ENCODE results near the gene LRRN3. TPM values are rescaled to one million over a fixed set of nuclear protein-coding genes. Genes with fewer than 3 reads are reported as not detected.

The LRRN3 gene
- total and polyA plus RNA-seq, 2 of the 4 experiments (the other 2 are of a cell fraction), result 6.9 to 15.2 TPM

GRCh38 chr7:111150709-111151108 lies 59.8 kb downstream of the LRRN3 start:
- no peak overlapping the region for H4K8ac ChIP-seq (ENCODE audit: low read depth in 2 of 2, low read length in 2 of 2)
- H2BK5ac ChIP-seq (ENCODE audit: low read depth, low read length, poor library complexity, severe bottlenecking), result no peak overlapping the region
- no peak overlapping the region for H3K23ac ChIP-seq (ENCODE audit: low read depth, low read length)
- no peak overlapping the region for H3K56ac ChIP-seq (ENCODE audit: extremely low read depth, insufficient read depth, low read length)
- no peak for DNase-seq
- in situ Hi-C loops (cut with MboI; ENCODE audit: low sequenced_read_pairs), result no loop called here
- ATAC-seq (ENCODE audit: low read depth), result no peak
- ChIA-PET POLR2A (ENCODE audit: unreplicated experiment) (no interaction called here), CTCF (interaction anchor here (1.4 kb wide), 1 partner anchor 14 kb away, joined by 4 read pairs; no protein-coding TSS in a partner anchor)
- H3K4ac ChIP-seq (ENCODE audit: low read depth, low read length), result no peak overlapping the region
- H2BK20ac ChIP-seq (ENCODE audit: low read depth, low read length), result no peak overlapping the region
- H2BK15ac ChIP-seq (ENCODE audit: low read depth, low read length), result no peak overlapping the region
- TF ChIP-seq CHD1 (IDR thresholded peaks at IDR 0.05; ENCODE audit: low read depth, low read length), result no peak
- no peaks in the 10 kb centered on the region for H3K9me3 ChIP-seq (ENCODE audit: control insufficient read depth, insufficient read depth, low read length)
- WGBS, 2 experiments (ENCODE audit: extremely low coverage in 2 of 2, insufficient read length in 1 of 2), result no CpG with 5 or more reads among the region's 1 CpG
- intact Hi-C loops (cut with micrococcal nuclease), result no loop called here
- no peaks in the 10 kb centered on the region for H3K36me3 ChIP-seq (ENCODE audit: control insufficient read depth, insufficient read depth, low read length)
- H3K4me3 ChIP-seq (ENCODE audit: insufficient read depth, low read depth, low read length), result no peak overlapping the region
- no TSS peak for BruUV-seq (replicated peaks)
- no peak overlapping the region for H4K5ac ChIP-seq (ENCODE audit: low read depth, low read length)
- H3K14ac ChIP-seq (replicated peaks; ENCODE audit: low read depth, low read length), result no peak overlapping the region
- H3K27me3 ChIP-seq (ENCODE audit: control insufficient read depth, insufficient read depth, low read length), result no peaks in the 10 kb centered on the region
- no peak overlapping the region for H2AK5ac ChIP-seq (ENCODE audit: low read depth, low read length)
- no peak overlapping the region for H3K9ac ChIP-seq (ENCODE audit: low read depth, low read length)
- no peak overlapping the region for H2AK9ac ChIP-seq (replicated peaks; ENCODE audit: low read depth, low read length, poor library complexity)
- H3K27ac ChIP-seq (ENCODE audit: insufficient read depth, low read length), result no peak overlapping the region
- no peak overlapping the region for H4K91ac ChIP-seq (ENCODE audit: insufficient read depth, low read depth, low read length)
- dilution Hi-C loops (cut with HindIII; ENCODE audit: low sequenced_read_pairs, unreplicated experiment), result no loop called here
- no peaks in the 10 kb centered on the region for H4K20me1 ChIP-seq (ENCODE audit: insufficient read depth, low read length)
- no peak overlapping the region for H3K18ac ChIP-seq (ENCODE audit: low read depth, low read length)
- H2AFZ ChIP-seq (replicated peaks; ENCODE audit: low read length, poor library complexity), result no peak overlapping the region
- no peaks in the 10 kb centered on the region for H3K79me1 ChIP-seq (ENCODE audit: low read depth in 1 of 2, low read length in 2 of 2)
- H2BK120ac ChIP-seq (ENCODE audit: low read depth, low read length), result no peak overlapping the region
- no peak overlapping the region for H3K4me2 ChIP-seq (ENCODE audit: low read depth, low read length)
- no peaks in the 10 kb centered on the region for H3K4me1 ChIP-seq (ENCODE audit: control insufficient read depth, insufficient read depth, low read length)
- no peaks in the 10 kb centered on the region for H3K9me1 ChIP-seq (ENCODE audit: insufficient read depth, low read length)
